ENCODE measurements around the gene C10orf120. TPM values are rescaled to one million over a fixed set of nuclear protein-coding genes. Genes with fewer than 3 reads are reported as not detected.

The C10orf120 gene
- total RNA-seq: not detected in 2 replicates

DNA sequence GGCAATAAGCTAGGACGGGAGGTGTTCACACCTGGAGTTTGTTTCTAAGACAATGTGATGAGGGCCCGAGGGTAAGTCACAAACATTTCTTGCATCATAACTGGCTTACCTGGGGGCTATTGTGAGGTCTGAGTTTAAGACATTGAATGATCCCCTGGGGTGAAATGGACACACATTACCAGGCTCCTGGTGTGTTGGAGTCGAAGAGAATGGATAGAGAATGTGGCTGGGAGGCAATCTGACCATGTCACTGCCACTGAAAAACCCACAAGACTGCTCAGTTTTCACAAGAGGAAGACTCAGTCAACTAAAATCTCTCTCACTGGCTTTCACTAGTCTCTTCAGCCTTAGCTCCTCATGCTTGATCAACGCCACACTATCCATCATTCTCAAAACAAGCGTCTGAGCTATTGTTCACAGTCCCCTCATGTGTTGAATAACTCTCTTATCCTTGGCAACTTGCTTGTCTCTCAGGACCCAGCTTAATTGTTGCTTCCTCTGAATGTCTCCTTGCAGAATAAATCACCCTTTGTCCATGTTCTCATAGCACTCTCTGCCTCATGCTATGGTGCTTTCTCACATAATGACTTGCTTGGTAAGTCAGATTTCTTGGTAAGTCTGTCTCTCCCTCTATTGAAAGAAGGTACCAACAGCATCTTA, at the start of gene C10orf120:
Gene C10orf120 (minus strand): TSS at position 51 of the 660 bp plus-strand sequence. CDS start 56 bp downstream, outside the sequence.

Other genes with a start within 250 kb of the C10orf120 start
- not detected in 2 replicates for gene ARMS2, start 245.2 kb downstream of the C10orf120 start, total RNA-seq
- 0.11 and 1.6 TPM in 2 replicates for gene HTRA1, start 238.3 kb downstream of the C10orf120 start, total RNA-seq
- not detected in 2 replicates for gene DMBT1, start 139.1 kb downstream of the C10orf120 start, total RNA-seq
- gene CUZD1, start 146.0 kb upstream of the C10orf120 start, total RNA-seq: 0.39 and 0.98 TPM in 2 replicates
- gene FAM24B, start 179.7 kb upstream of the C10orf120 start, total RNA-seq: 2.6 and 2.7 TPM in 2 replicates
- gene FAM24A, start 210.8 kb upstream of the C10orf120 start, total RNA-seq: not detected in 2 replicates

Measured in placental epithelial cell (primary cell).